ENCODE measurements around the gene AFF1.
"Not testable (repeated sequence)": the region's sequence is repeated elsewhere in the genome, so short reads cannot be mapped to it uniquely, and the experiment has no call there.

The AFF1 gene

DNA sequence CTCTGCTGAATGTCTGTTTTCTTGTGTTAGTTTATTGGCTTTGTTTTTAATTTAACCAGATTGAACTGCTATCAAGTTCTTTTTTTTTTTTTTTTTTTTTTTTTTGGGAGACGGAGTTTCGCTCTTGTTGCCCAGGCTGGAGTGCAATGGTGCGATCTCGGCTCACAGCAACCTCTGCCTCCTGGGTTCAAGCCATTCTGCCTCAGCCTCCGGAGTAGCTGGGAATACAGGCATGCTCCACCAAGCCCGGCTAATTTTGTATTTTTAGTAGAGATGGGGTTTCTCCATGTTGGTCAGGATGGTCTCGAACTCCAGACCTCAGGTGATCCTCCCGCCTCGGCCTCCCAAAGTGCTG lies 78.1 kb downstream of the AFF1 start:
- DNase-seq (ENCODE audit: low spot score) = not testable (repeated sequence)

DNA sequence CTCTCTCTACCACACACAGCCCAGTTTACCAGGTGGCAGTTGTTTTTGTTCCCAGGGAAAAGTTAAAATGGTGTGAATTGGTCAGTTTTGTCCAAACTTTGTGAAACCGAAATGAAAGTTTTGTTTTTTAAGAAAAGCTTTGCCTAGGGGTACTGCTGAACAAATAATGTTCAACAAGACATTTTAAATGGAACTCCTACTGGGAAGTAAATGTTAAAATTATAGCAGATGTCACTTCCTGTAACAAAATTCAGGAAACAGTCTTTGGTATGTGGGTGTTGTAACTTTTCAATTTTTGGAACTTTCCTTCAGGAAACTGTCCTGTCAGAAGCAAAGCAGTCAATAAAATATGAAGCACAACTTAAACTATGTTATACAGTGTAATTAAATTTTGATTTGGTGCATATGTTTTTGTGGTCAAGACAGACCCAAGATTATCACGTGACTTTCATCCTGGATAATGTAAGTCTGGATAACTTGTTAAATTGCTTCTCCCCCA lies 79.5 kb downstream of the AFF1 start:
- no peak for DNase-seq (ENCODE audit: low spot score)

DNA sequence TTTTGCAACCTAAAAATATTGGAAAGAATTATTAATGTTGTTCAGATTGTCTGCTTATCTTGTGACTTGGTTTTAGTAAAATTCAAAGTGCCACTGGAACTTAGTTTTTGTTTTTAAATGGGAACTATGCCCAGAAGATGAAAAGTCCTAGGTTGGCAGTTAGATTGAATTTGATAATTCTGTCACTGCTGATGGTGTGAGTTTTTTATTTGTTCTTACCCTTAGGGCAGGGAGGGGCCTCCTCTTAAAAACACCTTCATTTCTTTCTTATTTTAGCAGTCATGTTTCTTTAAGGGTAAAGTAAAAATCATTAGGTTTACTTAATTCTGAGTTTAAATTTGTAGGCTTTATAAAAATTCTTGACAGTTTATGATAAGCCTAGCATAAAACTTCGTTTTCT lies 80.6 kb downstream of the AFF1 start:
- no peak for DNase-seq (ENCODE audit: low spot score)

DNA sequence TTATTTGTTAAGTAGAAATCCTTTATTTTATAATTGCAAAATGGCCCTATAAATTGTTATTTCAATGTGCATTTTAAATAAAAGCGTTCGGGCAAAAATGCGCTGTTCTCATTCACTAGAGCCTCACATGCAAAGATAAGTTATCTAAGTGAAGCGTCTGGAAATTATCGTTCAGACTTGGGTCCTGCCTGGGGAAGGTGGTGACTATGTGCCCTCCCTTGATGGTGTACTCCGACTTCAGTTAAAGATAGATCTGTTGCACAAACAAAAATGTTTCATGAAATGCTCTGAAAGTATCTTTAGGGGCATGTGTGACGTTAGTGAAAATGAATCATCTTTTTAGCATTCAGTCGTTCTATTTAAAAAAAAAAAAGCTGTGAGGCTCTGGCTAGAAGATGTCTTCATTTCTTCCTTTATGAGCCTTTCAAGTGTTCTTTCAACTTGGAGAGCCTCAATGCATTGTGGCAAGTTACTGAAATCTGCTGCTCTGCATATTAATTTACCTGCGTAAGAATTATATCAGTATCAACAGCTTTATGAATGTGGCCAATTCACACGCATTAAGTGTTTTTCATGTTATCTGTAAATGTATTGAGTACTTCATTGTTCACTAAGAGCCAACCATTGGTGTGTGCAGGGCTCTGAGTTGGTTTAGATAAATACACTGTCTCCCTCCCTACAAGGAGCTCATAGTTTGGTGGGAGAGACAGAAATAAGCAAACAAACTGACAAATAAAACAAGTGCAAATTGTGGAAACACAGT lies 83.0 kb downstream of the AFF1 start:
- DNase-seq (ENCODE audit: low spot score) = no peak

DNA sequence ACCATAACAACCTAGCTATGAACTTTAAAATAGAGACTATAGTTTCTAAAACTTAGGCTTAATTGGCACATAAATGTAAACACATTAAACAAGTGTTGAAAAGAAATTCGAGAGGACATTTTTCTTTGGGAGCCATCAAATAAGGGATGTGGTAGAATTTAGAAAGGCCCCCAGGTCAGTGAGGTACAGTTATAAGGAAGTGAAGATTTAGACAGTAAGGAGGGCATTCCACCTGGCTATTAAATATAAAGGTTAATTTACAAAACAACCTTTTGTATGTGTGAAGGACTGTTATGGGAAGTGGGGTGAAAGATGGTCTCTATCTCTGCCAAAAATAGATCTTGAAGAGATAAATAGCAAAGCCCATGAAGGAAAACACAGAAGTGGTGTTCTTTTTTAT lies 83.9 kb downstream of the AFF1 start:
- DNase-seq (ENCODE audit: low spot score) = no peak

DNA sequence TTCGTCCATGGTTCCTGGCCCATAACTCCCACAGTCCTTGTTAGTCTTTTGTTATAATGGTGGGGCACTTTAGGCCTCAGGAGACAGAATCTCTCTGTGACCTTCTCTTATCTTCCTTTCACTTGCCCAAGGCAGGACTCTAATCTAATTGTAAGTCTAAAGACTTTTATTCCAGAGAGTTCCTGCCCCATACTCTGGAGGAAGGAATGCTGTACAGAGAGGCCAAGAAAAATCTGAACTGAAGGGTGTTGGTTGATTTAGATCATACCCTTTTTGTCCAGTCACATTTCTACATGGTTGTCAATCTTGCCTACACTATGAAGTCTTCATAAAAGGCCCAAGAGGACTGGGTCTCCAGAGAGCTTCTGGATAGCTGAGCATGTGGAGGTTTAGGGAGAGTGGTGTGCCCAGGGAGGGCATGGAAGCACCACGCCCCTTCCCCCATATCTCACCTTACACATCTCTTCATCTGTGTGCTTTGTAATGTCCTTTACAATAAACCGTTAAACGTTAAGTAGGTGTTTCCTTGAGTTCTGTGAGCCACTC lies 84.5 kb downstream of the AFF1 start:
- no peak for DNase-seq (ENCODE audit: low spot score)

DNA sequence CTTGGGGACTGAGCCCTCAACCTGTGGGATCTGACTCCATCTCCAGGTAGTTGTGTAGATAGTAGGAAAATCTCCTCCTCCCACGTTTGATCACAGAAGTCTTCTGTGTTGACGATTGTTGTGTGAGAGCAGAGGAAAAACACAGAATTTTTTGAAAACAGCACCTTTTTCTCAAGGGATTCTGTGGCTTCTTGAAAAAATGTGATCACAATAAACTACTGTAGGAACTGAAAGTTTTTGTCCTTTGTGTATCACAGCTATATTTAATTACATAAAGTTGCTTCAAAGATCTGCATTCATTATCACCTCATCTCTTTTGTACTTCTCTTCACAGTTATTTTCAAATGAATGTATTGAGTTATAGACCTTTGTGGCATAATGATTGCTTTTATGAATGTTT lies 85.1 kb downstream of the AFF1 start:
- DNase-seq (ENCODE audit: low spot score) = no peak

DNA sequence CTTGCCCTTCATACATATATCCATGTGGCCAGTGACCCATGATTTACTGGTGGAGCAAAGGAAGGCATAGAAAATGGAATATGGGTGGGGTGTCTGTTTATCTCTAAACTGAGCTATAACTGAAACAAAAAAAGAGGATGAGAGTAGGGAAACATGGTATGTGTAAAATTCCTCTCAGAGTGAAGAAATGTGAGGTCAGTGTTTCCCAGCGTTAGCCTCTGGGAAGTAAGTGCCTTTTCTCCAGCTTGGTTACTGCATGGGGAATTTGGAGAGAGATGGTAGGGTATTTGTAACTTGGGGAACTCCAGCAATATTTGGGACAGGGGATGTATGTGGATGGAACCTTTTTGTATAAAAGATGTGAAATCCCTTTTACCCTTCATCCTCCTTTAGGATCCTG lies 89.4 kb downstream of the AFF1 start:
- DNase-seq (ENCODE audit: low spot score) = no peak

DNA sequence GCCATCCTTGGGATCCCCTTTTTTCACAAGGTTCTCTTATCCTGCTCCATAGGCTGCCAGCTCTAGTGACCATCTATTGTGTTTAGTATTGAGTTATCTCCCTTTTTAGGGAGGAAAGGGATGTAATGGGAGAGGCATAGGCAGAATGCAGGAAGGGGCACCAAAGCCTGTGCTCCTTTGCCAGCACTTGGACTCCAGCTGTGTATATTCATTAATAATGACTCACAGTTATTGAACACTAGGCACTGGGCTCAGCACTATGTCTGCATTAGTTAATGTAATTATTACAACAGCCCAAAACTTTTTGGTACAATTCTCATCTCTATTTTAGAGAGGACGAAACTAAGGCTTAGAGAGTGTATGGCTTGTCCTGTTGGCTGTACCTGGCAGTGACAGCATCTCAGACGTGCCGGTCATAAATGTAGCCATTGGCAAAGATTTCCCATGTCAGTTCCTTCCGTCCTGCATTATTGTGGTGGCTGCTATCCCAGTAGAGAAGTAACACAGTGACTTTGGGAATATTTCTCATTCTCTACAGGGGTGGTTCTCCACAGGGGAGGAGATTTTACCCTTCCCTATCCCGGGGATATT lies 90.3 kb downstream of the AFF1 start:
- no peak for DNase-seq (ENCODE audit: low spot score)

DNA sequence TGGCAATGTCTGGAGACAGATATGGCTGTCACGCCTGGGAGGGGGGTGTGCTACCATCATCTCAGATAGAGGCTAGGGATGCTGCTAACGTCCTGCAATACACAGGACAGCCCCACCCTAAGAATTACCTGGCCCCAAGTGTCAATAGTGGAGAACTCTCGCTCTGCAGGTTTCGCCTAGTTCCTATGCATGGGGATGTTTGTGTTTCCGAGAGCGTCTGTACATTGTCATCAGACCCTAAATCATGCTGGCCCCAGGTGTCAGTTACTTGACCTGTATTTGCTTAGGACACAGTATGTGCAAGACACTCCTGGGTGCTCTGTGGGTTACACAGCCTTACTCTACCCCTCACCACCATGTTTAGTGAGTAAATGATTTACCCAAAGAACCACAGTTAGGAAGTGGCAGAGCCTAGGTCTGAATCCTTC lies 90.8 kb downstream of the AFF1 start:
- no peak for DNase-seq (ENCODE audit: low spot score)

DNA sequence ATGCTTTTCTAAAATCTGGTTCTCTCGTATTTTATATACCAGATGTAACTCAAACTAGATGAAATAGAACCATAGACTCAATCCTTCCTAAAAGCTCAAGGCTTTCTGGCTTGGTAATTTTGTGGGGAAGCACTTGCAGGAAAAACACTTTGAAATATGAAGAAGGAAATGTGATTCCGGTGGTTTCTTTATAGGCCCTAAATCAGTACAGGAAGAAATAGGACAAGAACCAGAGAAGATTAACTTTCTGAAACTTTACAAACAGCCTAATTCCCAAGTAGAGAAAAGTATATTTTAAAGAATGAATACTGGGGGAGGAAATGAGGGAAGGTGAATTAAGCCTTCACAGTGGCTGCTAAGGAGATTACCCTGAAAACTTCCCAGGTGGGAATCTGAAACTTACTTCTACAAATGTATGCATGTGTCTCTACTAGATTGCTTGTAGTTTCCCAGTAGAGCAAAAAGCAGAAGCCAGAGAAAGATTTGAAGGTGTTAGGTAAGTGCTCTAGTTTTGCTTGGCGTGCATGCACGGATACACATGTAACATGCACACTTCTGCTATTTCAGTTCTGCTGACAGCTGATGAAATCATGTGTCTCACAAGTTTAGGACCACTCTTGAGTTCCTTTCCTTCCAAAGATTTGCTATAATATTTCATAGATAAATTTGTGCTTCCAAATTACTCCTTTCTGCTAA lies 92.1 kb downstream of the AFF1 start:
- no peak for DNase-seq (ENCODE audit: low spot score)

DNA sequence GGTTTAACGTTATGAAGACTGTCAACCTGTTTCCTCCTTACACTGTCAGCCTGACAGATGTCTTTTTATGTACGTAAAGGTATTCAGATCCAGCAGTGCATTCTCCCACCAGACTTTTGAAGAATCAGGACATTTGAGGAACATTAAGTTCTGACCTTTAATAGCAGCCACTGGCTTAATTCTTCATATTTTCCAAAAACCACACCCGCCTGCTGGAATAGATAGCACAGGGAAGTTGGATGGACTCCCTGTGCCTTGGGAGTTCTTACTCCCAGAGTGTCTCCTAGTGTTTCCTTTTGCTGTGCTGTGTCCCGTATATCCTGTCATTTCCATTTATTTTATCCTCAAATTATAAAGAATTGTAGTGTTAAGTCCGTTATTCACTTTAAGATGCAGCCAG lies 94.5 kb downstream of the AFF1 start:
- no peak for DNase-seq (ENCODE audit: low spot score)

DNA sequence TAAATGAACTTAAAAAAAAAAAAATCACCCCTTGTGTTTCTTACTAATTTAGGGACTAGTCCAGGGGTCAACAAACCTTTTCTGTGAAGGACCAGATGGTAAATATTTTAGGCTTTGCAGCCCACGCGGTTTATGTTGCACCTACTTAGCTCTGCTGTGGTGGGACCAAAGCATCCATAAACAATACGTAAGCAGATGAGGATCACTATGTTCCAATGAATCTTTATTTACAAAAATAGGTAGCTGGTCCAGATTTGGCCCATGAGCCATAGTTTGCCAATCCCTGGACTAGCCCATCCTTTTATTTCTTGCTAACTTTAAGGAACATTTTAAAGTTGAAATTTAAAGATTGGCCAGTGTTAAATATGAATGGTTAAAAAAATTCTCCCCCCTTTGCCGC lies 95.3 kb downstream of the AFF1 start:
- no peak for DNase-seq (ENCODE audit: low spot score)

DNA sequence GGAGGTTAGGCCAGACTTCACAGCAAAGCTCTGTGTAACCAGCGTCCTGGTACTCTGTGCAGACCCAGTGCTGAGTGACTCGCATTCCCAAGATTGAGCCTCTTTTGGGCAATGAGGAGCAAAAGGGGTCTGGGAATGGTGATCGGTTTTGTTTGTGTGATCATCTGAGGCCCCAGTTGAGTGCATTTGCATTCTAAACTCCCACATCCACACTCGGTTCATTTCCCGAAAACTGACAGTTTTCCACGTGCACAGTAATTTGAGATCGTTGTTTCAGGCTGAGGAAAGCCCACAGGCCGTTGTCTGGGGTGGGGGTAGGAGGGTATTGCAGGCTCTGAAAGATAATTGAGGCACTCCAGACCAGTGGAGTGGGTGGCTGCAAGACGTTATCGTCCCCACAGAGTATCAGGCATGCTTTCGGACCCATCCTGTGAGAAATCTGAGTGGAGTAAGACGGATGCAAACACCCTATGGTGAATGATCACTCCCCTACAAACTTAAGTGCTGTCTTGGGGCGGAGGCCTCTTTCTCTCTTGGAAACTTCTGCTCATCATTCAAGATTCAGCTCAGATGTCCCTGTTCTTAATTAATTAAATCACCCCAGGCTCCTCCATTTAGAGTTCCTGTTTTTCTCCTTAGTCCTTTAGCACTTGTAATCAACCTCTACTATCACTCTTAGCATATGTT lies 96.1 kb downstream of the AFF1 start:
- DNase-seq (ENCODE audit: low spot score) = no peak

DNA sequence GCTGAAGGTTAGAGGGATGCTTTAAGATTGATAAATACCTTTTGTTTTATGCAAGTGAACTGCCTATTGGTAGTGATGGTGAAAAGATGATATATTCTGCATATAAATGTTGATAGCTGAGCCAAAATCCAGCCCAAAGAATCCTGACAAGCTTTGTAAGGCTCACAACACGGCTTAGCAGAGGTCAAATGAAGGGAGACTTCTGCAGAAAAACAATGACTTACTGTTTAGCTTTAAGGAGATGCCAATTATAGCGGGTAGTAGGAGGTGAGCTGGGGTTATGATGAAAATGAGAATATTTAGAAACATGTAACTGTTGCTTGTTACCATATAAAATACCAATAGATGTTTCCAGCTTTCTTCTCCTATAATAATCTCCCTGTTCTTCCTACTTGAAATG lies 97.1 kb downstream of the AFF1 start:
- no peak for DNase-seq (ENCODE audit: low spot score)

DNA sequence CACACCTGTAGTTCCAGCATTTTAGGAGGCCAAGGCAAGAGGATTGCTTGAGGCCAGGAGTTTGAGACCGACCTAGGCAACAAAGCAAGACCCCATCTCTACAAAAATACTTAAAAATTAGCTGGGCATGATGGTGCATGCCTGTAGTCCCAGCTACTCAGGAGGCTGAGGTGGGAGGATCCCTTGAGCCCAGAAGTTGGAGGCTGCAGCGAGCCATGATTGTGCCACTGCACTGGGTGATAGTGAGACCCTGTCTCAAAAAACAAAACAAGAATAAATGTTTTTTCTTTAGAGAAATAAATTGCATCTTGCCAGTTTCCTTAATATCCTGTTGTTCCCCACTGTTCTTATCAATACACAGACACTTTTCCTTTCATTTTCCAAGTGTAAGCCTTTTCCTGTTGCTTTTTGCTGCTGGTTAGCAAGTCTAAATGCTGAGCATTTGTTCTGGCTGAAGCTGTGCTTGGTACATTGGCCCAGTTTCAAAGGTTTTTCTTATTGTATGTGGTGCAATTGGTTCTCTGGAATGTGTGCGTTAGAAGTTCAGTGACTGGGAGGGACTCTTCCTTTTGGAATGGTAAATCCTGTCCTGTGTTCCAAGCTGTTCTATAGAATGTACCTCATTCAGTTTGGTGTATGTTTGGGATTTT lies 98.2 kb downstream of the AFF1 start:
- peak; percentile 36 for DNase-seq (ENCODE audit: low spot score)

DNA sequence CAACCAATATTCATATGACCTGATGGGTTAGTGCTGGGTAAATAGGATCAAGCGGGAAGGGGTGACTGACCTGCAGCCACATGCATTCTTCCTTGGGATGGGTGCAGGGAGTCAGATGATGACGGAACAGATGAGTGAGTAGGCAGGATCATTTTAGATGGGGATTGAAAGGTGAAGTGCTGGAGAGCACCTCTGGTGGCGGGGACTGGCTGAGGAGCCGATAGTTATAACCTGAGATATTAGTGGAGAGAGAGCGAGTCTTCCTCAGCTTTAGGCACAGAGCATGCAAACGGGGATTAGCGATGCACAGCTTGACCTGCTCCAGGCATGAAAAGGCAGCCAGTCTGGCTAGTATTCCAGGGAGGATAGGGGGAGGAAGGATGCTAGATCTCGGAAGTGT lies 99.1 kb downstream of the AFF1 start:
- DNase-seq (ENCODE audit: low spot score) = no peak

DNA sequence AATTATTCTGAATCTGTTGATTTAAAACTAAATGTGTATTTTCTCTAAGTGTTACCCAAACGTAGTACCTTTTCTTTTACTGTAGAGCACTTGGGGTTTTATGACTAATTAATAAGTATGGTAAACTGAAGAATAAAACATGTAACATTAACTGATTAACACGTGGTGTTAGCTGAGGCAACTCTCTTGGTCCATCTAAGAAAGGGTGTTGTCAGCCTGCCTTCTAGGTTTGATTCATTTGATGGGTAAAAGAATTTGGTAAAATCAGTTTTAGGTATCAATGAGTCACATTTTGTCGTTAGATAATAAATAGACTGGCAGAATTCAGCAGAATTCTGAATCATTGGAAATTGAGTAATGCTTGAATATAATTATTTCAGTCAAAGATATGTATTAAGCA lies 99.7 kb downstream of the AFF1 start:
- DNase-seq (ENCODE audit: low spot score) = no peak

DNA sequence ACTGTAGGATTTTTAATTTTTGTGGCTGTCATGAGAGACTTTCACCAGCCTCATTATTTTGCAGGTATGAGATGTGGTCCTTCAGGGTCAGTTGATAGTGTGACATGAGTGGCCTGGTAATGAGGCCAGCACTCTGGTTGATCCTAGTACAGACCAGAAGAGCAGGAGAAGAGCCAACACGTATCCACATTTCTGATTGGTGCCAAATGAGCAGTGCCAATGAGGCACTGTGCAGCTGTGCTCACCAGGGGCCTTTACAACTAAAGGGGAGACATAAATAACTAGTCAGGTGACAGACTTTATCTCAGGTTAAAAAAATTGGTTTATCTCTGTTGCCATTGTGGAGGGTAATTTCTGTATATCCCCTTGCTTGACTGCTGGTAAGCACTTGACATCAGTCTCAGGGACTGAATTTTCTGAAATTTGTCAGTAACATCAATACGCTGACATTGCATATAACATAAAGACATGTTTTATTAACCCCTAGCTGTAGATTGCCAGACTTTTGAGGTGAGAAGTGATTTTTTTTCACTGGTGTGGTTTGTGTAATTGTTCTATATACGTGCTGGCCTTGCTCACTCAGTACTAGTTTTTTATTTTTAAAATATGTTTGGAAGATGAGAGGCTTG lies 101.2 kb downstream of the AFF1 start:
- no peak for DNase-seq (ENCODE audit: low spot score)

DNA sequence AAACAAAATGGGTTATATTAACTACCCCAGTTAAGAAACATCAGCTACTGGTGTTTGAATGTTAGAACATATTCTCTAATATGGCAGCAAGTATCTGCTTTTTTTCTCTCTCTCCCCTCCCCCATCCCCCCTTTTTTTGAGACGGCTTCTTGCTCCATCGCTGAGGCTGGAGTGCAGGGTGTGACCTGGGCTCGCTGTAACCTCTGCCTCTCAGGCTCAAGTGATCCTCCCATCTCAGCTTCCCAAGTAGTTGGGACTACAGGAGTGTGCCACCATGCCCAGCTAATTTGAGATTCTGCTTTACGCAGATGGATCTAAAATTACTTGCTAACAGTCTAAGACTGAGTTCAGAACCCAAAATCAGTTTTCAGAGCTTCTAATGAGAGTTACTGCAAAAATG lies 101.9 kb downstream of the AFF1 start:
- DNase-seq (ENCODE audit: low spot score) = no peak

DNA sequence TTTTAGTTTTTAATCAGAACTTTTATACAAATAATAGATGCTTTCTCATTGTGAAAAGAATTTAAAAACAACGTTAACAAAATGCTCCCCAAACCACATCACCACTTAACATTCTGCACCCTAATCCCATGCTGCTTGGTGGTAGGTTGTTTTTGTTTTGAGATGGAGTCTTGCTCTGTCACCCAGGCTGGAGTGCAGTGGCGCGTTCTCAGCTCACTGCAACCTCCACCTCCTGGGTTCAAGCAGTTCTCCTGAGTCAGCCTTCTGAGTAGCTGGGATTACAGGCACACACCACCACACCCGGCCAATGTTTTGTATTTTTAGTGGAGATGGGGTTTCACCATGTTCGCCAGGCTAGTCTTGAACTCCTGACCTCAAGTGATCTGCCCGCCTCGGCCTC lies 102.4 kb downstream of the AFF1 start:
- DNase-seq (ENCODE audit: low spot score) = not testable (repeated sequence)

Data from kidney capillary endothelial cell (primary cell).